Transverse colon (tissue), 4 donors: ENCODE results near the gene TMEM123. TPM values are rescaled to one million over a fixed set of nuclear protein-coding genes. Genes with fewer than 3 reads are reported as not detected.

Experiments used
- DNase-seq: peaks from one replicate; pipeline ENCODE4 v3.0.0-alpha.2; 2019
- H3K27ac ChIP-seq, 4 donors: fragments of 200-600 bp; sonication (generic); 2 replicates each; pipeline ENCODE4 v1.5.1; 2016 to 2018; ENCODE audit warnings: inconsistent platforms in 4 of 4
- H3K27me3 ChIP-seq: fragments of 200-600 bp; sonication (generic); 2 replicates; pipeline ENCODE4 v1.5.1; 2017; ENCODE audit warnings: inconsistent platforms
- H3K36me3 ChIP-seq, 4 donors: fragments of 200-600 bp; sonication (generic); 2 replicates each; pipeline ENCODE4 v1.5.1; 2017 to 2019; ENCODE audit warnings: inconsistent platforms in 4 of 4
- H3K4me1 ChIP-seq, 4 donors: fragments of 200-600 bp; sonication (generic); 2 replicates each; pipeline ENCODE4 v1.5.1; 2017 to 2020; ENCODE audit warnings: inconsistent platforms in 4 of 4
- H3K4me3 ChIP-seq, 4 donors: fragments of 200-600 bp; sonication (generic); 1 replicate in 1 of 4; 2 replicates in 3 of 4; pipeline versions ENCODE4 v1.5.1 to v1.6.1; 2017 to 2019; ENCODE audit warnings: inconsistent platforms in 4 of 4
- H3K9me3 ChIP-seq, 2 donors: fragments of 200-600 bp; sonication (generic); 2 replicates each; pipeline ENCODE4 v1.5.1; 2017 to 2019; ENCODE audit warnings: inconsistent platforms in 2 of 2
- CTCF ChIP-seq, 5 experiments: fragments of 200-600 bp in 3 of 5; fragments of 450-650 bp in 2 of 5; sonication (generic) in 3 of 5; IDR thresholded peaks; 1 replicate in 2 of 5; 2 replicates in 3 of 5; pipeline ENCODE4 v1.5.1; 2016 to 2017; ENCODE audit warnings: antibody characterized with exemption in 5 of 5, inconsistent platforms in 3 of 5, mild to moderate bottlenecking in 2 of 5, moderate library complexity in 1 of 5
- EP300 ChIP-seq: sonication (generic); formaldehyde crosslinking; IDR thresholded peaks from one replicate; pipeline ENCODE4 v1.6.1; 2017; ENCODE audit warnings: antibody characterized with exemption, low read depth
- POLR2A ChIP-seq: fragments of 450-650 bp; IDR thresholded peaks from one replicate; pipeline ENCODE4 v1.6.1; 2016; ENCODE audit warnings: antibody characterized with exemption, mild to moderate bottlenecking, moderate library complexity
- POLR2AphosphoS5 ChIP-seq, 3 donors: sonication (generic); formaldehyde crosslinking; IDR thresholded peaks; one replicate each; pipeline ENCODE4 v1.6.1; 2016; ENCODE audit warnings: antibody characterized with exemption in 3 of 3
- WGBS, 2 donors: methylation state at CpG; one replicate each; pipeline ENCODE4 v1.1.5; 2018; ENCODE audit warnings: low coverage in 1 of 2; 5-methylcytosine and 5-hydroxymethylcytosine counted together
- in situ Hi-C, 4 donors: fragments of 200-750 bp; cut with MboI; loops; one replicate each; pipeline versions ENCODE4 v1.15.0 to v1.15.1; 2017; ENCODE audit warnings: low sequenced_read_pairs in 3 of 4, low pct_ligation_motif_present in 1 of 4, low pct_unique_long_range_greater_than_20kb in 1 of 4
- intact Hi-C: fragments of 100-400 bp; cut with DNase I; formaldehyde crosslinking; loops from one replicate; pipeline ENCODE4 v1.15.1; 2023; ENCODE audit warnings: low total_unique reads
- total RNA-seq, 4 donors: library from RNA; depleted of rRNA; stranded (reverse); fragments of >200 nt; gene quantifications; one replicate each; pipeline ENCODE4 v1.1.0, GENCODE V29; 2016

Gene TMEM123
- 100 to 1,000 TPM in 2 of 4 donors, 10 to 100 TPM in 2; 55.4 to 137 (median 104) TPM for total RNA-seq

DNA sequence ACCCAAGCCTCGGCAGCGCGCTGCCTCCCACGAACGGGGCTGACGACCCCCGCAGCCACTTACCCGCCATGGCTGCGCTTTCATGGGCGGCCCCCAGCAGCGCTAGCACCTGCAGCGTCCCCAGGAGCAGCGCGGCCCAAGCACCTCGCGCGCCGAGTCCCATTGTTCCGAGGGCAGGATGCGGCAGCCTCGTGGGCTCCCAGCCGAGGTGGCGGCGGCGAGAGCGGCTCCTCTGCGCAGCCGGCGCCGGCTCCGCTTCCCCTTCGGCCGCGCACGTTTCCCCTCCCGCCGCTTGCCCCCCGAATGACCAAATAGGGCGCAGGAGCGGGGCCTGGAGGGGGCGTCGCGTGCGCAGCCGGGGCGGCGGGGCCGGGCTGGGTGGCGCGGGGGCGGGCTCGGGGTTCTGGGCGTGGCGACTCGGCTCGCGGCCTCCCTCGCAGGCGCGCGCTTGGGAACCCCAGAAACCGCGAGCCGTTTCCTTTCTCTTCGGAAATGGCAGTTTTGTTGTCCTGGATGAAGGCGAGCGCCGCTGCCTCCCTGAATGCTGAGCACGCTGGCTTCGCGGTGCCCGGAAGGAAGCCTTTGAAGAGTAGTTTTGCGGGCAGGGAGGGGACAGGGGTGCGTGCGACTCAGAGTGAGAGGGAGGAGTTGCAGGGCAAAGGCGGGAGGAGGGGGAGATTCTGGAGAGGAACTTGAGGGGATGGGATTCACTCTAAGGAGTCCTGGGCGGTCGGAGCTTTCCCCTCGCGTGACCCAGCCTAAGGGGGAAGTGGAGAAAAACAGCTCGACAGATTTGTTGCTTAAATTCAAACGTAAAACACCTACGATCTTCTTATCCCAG, at the start of gene TMEM123:
Gene TMEM123 (minus strand): TSS at position 305 of the 841 bp plus-strand sequence. CDS start 142 bp downstream, at position 163.
- peak within 1 kb of the TSS; percentile 90 to 99 (median 96) for H3K27ac ChIP-seq
- in situ Hi-C loops, result no loop called here
- H3K36me3 ChIP-seq, result no peaks in the 10 kb centered on the region
- intact Hi-C loops, result loop anchor here (2.0 kb wide), 1 partner anchor 104 kb away; no protein-coding TSS in a partner anchor
- WGBS, 2 donors, result 0 to 1% methylated on average over 8 to 61 of the region's 83 CpGs
- H3K27me3 ChIP-seq, result no peaks in the 10 kb centered on the region
- H3K9me3 ChIP-seq, result no peaks in the 10 kb centered on the region
- DNase-seq, result peak; percentile 89
- peaks cover 16 to 60% (median 38%) of the 10 kb centered on the region in 4 donors for H3K4me1 ChIP-seq
- H3K4me3 ChIP-seq, result peak within 1 kb of the TSS; percentile 68 to 95 (median 84)
- TF ChIP-seq EP300 (no peak), POLR2A (peak; percentile 63), POLR2AphosphoS5 (IDR thresholded peaks at IDR 0.05) (peak; percentile 82 to 88 (median 83))

- H3K4me3 ChIP-seq, result no peak overlapping the region
- in situ Hi-C loops, result no loop called here
- intact Hi-C loops, result no loop called here
- peaks cover 0 to 4% (median 4%) of the 10 kb centered on the region in 4 donors for H3K4me1 ChIP-seq
- DNase-seq, result no peak
- H3K36me3 ChIP-seq, result no peaks in the 10 kb centered on the region
- H3K9me3 ChIP-seq, result no peaks in the 10 kb centered on the region
- peak overlapping the region in 3 of 4 donors; percentile 4 to 54 (median 45) for H3K27ac ChIP-seq
- WGBS, 2 donors, result 65 to 75% methylated on average over 2 of the region's 2 CpGs
- TF ChIP-seq EP300 (no peak), POLR2A (no peak), POLR2AphosphoS5 (IDR thresholded peaks at IDR 0.05) (peak in 1 of 3 donors; percentile 59), CTCF (IDR thresholded peaks at IDR 0.05) (no peak)
- no peaks in the 10 kb centered on the region for H3K27me3 ChIP-seq
Measured at GRCh38 chr11:102500829-102501228, 48.3 kb upstream of the TMEM123 start.

- TF ChIP-seq CTCF (IDR thresholded peaks at IDR 0.05), result no peak
- no peak for TF ChIP-seq EP300
- no peak for TF ChIP-seq POLR2AphosphoS5 (IDR thresholded peaks at IDR 0.05)
- no peak for TF ChIP-seq POLR2A
- 25 to 36% methylated on average over 2 of the region's 2 CpGs for WGBS, 2 donors
- Histone ChIP-seq H3K27me3 (no peaks in the 10 kb centered on the region), H3K27ac (peak overlapping the region in 3 of 4 donors; percentile 23 to 45 (median 26)), H3K4me3 (no peak overlapping the region), H3K36me3 (no peaks in the 10 kb centered on the region), H3K4me1 (peaks cover 0 to 12% (median 9%) of the 10 kb centered on the region in 4 donors), H3K9me3 (no peaks in the 10 kb centered on the region)
- no peak for DNase-seq
- intact Hi-C loops, result loop anchor here (5.0 to 10.0 kb wide), 2 partner anchors 108 to 205 kb away; no protein-coding TSS in a partner anchor
- in situ Hi-C loops, result loop anchor here (5.0 to 25.0 kb wide), 7 partner anchors 105 to 437 kb away; no protein-coding TSS in a partner anchor
Measured at GRCh38 chr11:102499931-102500330, 47.4 kb upstream of the TMEM123 start.

DNA sequence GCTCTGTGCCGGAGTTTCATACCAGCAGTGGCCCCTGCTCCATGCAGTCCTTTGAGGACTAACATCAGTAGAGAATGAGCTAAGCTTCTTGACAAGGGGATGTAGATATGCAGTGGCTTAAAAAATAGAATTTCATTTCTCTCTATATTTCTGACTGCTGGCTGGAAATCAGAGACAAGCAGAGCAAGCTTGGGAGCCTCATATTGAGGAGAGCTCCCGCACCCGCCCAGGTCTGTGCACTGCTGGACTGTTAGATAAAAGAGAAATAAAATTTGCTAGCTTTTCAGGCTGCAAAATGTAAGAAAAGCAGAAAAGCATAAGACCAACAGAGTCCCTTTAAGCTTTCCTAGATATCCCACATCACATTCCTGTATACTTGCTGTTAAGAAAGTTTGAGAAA, 46.6 kb upstream of the TMEM123 start:
- Histone ChIP-seq H3K4me3 (no peak overlapping the region), H3K36me3 (no peaks in the 10 kb centered on the region), H3K27ac (no peak overlapping the region), H3K9me3 (no peaks in the 10 kb centered on the region), H3K27me3 (no peaks in the 10 kb centered on the region), H3K4me1 (peaks cover 0 to 20% (median 13%) of the 10 kb centered on the region in 4 donors)
- intact Hi-C loops, result loop anchor here (5.0 to 10.0 kb wide), 2 partner anchors 107 to 204 kb away; no protein-coding TSS in a partner anchor
- in situ Hi-C loops, result loop anchor here (5.0 to 25.0 kb wide), 7 partner anchors 104 to 438 kb away; no protein-coding TSS in a partner anchor
- TF ChIP-seq POLR2A (no peak), EP300 (no peak), POLR2AphosphoS5 (IDR thresholded peaks at IDR 0.05) (no peak), CTCF (IDR thresholded peaks at IDR 0.05) (no peak)
- DNase-seq, result no peak
- 87 to 89% methylated on average over 3 of the region's 3 CpGs for WGBS, 2 donors
